ENCODE data around the gene RAD51B.

GRCh38 chr14:68247274-68247673 is 427.7 kb downstream of the RAD51B start:
- TF ChIP-seq CTCF (IDR thresholded peaks at IDR 0.05) (no peak), POLR2A (IDR thresholded peaks at IDR 0.05) (no peak), EP300 (IDR thresholded peaks at IDR 0.05) (no peak), POLR2AphosphoS5 (IDR thresholded peaks at IDR 0.05) (no peak)

Measured in upper lobe of left lung (tissue), 4 donors.